Omental fat pad (tissue), 4 donors: ENCODE results near the gene GPHA2. TPM values are rescaled to one million over a fixed set of nuclear protein-coding genes. Genes with fewer than 3 reads are reported as not detected.
"Not testable (repeated sequence)": the region's sequence is repeated elsewhere in the genome, so short reads cannot be mapped to it uniquely, and the experiment has no call there.

Experiments
- ATAC-seq: fragments of 150-250 bp; one replicate; pipeline ENCODE4 v1.9.1; 2016; ENCODE audit warnings: mild to moderate bottlenecking, moderate library complexity; ENCODE audit not compliant: low FRiP score
- DNase-seq: peaks from one replicate; pipeline ENCODE4 v3.0.0-alpha.2; 2019; ENCODE audit warnings: low spot score
- CTCF ChIP-seq, 3 donors: fragments of 450-650 bp; IDR thresholded peaks; one replicate each; pipeline ENCODE4 v1.5.1; 2016 to 2017; ENCODE audit warnings: antibody characterized with exemption in 3 of 3, mild to moderate bottlenecking in 3 of 3, moderate library complexity in 2 of 3
- total RNA-seq, 4 donors: library from RNA; depleted of rRNA; stranded (reverse); fragments of >200 nt; gene quantifications; one replicate each; pipeline ENCODE4 v1.1.0, GENCODE V29; 2016

GPHA2 gene
- not detected for total RNA-seq

- DNase-seq, result no peak
- peak; percentile 30 for ATAC-seq
- TF ChIP-seq CTCF (IDR thresholded peaks at IDR 0.05), result no peak
Measured at GRCh38 chr11:64935359-64936081, at the start of gene GPHA2. GPHA2 (minus strand) TSS chr11:64935893; CDS start chr11:64935460, 433 bp downstream.

GRCh38 chr11:64983339-64983738 lies 47.6 kb upstream of the GPHA2 start:
- DNase-seq, ATAC-seq: not testable (repeated sequence)

- DNase-seq, result no peak
- no peak for ATAC-seq
- TF ChIP-seq CTCF (IDR thresholded peaks at IDR 0.05), result no peak
Measured at GRCh38 chr11:64976651-64977050, 41.0 kb upstream of the GPHA2 start.

GRCh38 chr11:64974124-64974523 lies 38.4 kb upstream of the GPHA2 start:
- ATAC-seq (no peak), DNase-seq (no peak)
- TF ChIP-seq CTCF (IDR thresholded peaks at IDR 0.05), result no peak

- TF ChIP-seq CTCF (IDR thresholded peaks at IDR 0.05), result no peak
- ATAC-seq (peak; percentile 76), DNase-seq (peak; percentile 52)
Measured at GRCh38 chr11:64971421-64972233, 35.9 kb upstream of the GPHA2 start, which contains the start of gene MAJIN. MAJIN (minus strand) TSS chr11:64972108; CDS start chr11:64959405, 12,703 bp downstream.

GRCh38 chr11:64970731-64971151 lies 35.0 kb upstream of the GPHA2 start:
- no peak for TF ChIP-seq CTCF (IDR thresholded peaks at IDR 0.05)
- no peak for DNase-seq
- peak; percentile 26 for ATAC-seq

GRCh38 chr11:64969209-64969608 lies 33.5 kb upstream of the GPHA2 start:
- DNase-seq (no peak), ATAC-seq (no peak)
- no peak for TF ChIP-seq CTCF (IDR thresholded peaks at IDR 0.05)
